ENCODE measurements around the gene MMP7.

DNA sequence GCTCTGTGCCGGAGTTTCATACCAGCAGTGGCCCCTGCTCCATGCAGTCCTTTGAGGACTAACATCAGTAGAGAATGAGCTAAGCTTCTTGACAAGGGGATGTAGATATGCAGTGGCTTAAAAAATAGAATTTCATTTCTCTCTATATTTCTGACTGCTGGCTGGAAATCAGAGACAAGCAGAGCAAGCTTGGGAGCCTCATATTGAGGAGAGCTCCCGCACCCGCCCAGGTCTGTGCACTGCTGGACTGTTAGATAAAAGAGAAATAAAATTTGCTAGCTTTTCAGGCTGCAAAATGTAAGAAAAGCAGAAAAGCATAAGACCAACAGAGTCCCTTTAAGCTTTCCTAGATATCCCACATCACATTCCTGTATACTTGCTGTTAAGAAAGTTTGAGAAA, 31.4 kb downstream of the MMP7 start:
- TF ChIP-seq ZEB2 (tag by site-specific recombination; IDR thresholded peaks at IDR 0.05) (no peak), CTCF (tag by site-specific recombination; IDR thresholded peaks at IDR 0.05) (no peak), TCF7L2 (IDR thresholded peaks at IDR 0.05; ENCODE audit: borderline replicate concordance, low read depth, low read length) (no peak)
